NCI-H82 treated with DMSO at 0.1 percent for 48 hours (cell line): ENCODE measurements around the gene MAGI2.
"Not testable (repeated sequence)": the region's sequence is repeated elsewhere in the genome, so short reads cannot be mapped to it uniquely, and the experiment has no call there.

ENCODE experiments used
- DNase-seq: peaks from one replicate; lab custom pipeline; 2025; ENCODE audit not compliant: unreplicated experiment; lab: John Stamatoyannopoulos, UW

The MAGI2 gene

GRCh38 chr7:79064187-79064823 lies 389.2 kb downstream of the MAGI2 start:
- no peak for DNase-seq

GRCh38 chr7:79063019-79063698 lies 390.3 kb downstream of the MAGI2 start:
- DNase-seq, result no peak

GRCh38 chr7:79060498-79060897 lies 393.0 kb downstream of the MAGI2 start:
- no peak for DNase-seq

GRCh38 chr7:79055722-79056415 lies 397.6 kb downstream of the MAGI2 start:
- DNase-seq, result no peak

- DNase-seq, result no peak
Observed at GRCh38 chr7:79051915-79052314, 401.6 kb downstream of the MAGI2 start.

- DNase-seq, result no peak
Observed at GRCh38 chr7:79050603-79051002, 402.9 kb downstream of the MAGI2 start.

GRCh38 chr7:79046061-79046460 lies 407.4 kb downstream of the MAGI2 start:
- DNase-seq, result no peak

GRCh38 chr7:79037001-79037400 lies 416.5 kb downstream of the MAGI2 start:
- DNase-seq, result no peak

- no peak for DNase-seq
Observed at GRCh38 chr7:79036356-79036755, 417.1 kb downstream of the MAGI2 start.

GRCh38 chr7:79035858-79036257 lies 417.6 kb downstream of the MAGI2 start:
- DNase-seq, result no peak

- DNase-seq, result no peak
Observed at GRCh38 chr7:79034730-79035129, 418.7 kb downstream of the MAGI2 start.

GRCh38 chr7:79019711-79020110 lies 433.8 kb downstream of the MAGI2 start:
- not testable (repeated sequence) for DNase-seq

- no peak for DNase-seq
Observed at GRCh38 chr7:79011921-79012320, 441.5 kb downstream of the MAGI2 start.

GRCh38 chr7:79009647-79010046 lies 443.8 kb downstream of the MAGI2 start:
- no peak for DNase-seq

- DNase-seq, result no peak
Observed at GRCh38 chr7:79008786-79009185, 444.7 kb downstream of the MAGI2 start.

GRCh38 chr7:78996013-78996412 lies 457.5 kb downstream of the MAGI2 start:
- DNase-seq, result no peak

GRCh38 chr7:78993341-78993740 lies 460.1 kb downstream of the MAGI2 start:
- DNase-seq, result no peak

GRCh38 chr7:78985509-78985908 lies 468.0 kb downstream of the MAGI2 start:
- no peak for DNase-seq

GRCh38 chr7:78983483-78983882 lies 470.0 kb downstream of the MAGI2 start:
- DNase-seq, result no peak

- no peak for DNase-seq
Observed at GRCh38 chr7:78970440-78970916, 483.0 kb downstream of the MAGI2 start.

- no peak for DNase-seq
Observed at GRCh38 chr7:78968951-78969350, 484.5 kb downstream of the MAGI2 start.

GRCh38 chr7:78967561-78967960 lies 485.9 kb downstream of the MAGI2 start:
- DNase-seq, result not testable (repeated sequence)
